CD4-positive, alpha-beta T cell treated with Interleukin-6 at 100 ng/mL for 8 hours (primary cell): ENCODE measurements around the gene CSNK1G1.

Experiments
- DNase-seq: peaks from one replicate; pipeline ENCODE4 v3.0.0-alpha.2; 2020; ENCODE audit warnings: mixed read lengths, low spot score

CSNK1G1 gene

GRCh38 chr15:64191971-64192830, 163.8 kb downstream of the CSNK1G1 start:
- no peak for DNase-seq

GRCh38 chr15:64187396-64188191, 168.4 kb downstream of the CSNK1G1 start:
- no peak for DNase-seq

GRCh38 chr15:64185146-64185911, 170.6 kb downstream of the CSNK1G1 start:
- DNase-seq, result no peak

GRCh38 chr15:64182859-64183370, 173.1 kb downstream of the CSNK1G1 start:
- no peak for DNase-seq

- no peak for DNase-seq
These were observed 175.6 kb downstream of the CSNK1G1 start for GRCh38 chr15:64180235-64180824.

GRCh38 chr15:64166102-64166890, 189.7 kb downstream of the CSNK1G1 start:
- DNase-seq, result no peak

- no peak for DNase-seq
These were observed 191.5 kb downstream of the CSNK1G1 start for GRCh38 chr15:64164436-64164835.

GRCh38 chr15:64163659-64164362, 192.2 kb downstream of the CSNK1G1 start:
- no peak for DNase-seq

GRCh38 chr15:64162869-64163658, 192.9 kb downstream of the CSNK1G1 start, which contains the start of gene PPIB:
Gene PPIB, minus strand, starts transcription at chr15:64163022. Its CDS starts 36 bp downstream, at chr15:64162986.
- peak; percentile 97 for DNase-seq

GRCh38 chr15:64162478-64162868, 193.5 kb downstream of the CSNK1G1 start:
- no peak for DNase-seq

- no peak for DNase-seq
These were observed 194.1 kb downstream of the CSNK1G1 start for GRCh38 chr15:64161688-64162477.

GRCh38 chr15:64158363-64159134, 197.4 kb downstream of the CSNK1G1 start:
- DNase-seq, result no peak

GRCh38 chr15:64157599-64158125, 198.3 kb downstream of the CSNK1G1 start:
- DNase-seq, result no peak

GRCh38 chr15:64156652-64157331, 199.2 kb downstream of the CSNK1G1 start:
- no peak for DNase-seq

- no peak for DNase-seq
These were observed 199.9 kb downstream of the CSNK1G1 start for GRCh38 chr15:64155802-64156651.
